ENCODE measurements around the gene PPARD.
"Not testable (repeated sequence)": the region's sequence is repeated elsewhere in the genome, so short reads cannot be mapped to it uniquely, and the experiment has no call there.

PPARD gene

DNA sequence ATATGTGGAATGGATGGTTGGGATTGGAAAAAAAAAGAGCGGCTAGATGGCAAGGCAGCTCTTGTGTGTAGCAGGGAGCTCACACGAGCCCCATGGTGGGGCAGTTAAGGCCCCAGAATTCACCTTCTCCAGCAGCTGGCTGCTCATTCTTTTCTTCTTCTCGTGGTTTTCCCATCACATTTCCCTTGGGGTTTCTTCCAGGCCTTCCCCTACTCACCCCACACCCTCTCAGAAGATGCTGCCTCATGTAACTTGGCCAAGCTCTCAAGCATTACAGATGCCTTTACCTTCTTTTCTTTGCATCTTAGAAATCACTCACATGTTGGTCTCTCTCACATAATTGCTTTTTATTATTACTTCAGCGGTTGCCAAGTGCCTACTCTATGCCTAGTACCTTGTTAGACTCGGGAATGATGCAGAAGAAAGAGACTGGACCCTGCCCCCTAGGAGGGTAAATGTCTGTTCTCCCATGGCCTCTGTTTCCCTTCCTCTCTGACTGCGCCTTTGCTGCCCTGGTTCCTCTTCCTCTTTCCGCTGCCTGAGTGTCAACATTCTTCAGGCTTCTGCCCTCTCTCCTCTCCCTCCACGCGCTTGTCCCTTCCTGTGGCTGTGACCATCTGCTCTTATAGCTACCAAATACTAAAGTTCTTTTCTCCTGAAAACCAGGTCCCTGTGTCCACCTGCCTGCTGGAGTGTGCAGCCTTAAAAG is 28.6 kb downstream of the PPARD start:
- no peaks in the 10 kb centered on the region for H3K27me3 Mint-ChIP-seq
- peaks cover 39% of the 10 kb centered on the region for H3K4me1 Mint-ChIP-seq
- H3K27ac Mint-ChIP-seq: peak overlapping the region; percentile 21
- ATAC-seq (ENCODE audit: low read depth) (peak; percentile 54), DNase-seq (ENCODE audit: low spot score in 2 of 2) (no peak)
- peaks cover 3% of the 10 kb centered on the region for H3K9me3 Mint-ChIP-seq
- peak overlapping the region; percentile 57 for H3K4me3 Mint-ChIP-seq
- peaks cover 16% of the 10 kb centered on the region for H3K36me3 Mint-ChIP-seq

DNA sequence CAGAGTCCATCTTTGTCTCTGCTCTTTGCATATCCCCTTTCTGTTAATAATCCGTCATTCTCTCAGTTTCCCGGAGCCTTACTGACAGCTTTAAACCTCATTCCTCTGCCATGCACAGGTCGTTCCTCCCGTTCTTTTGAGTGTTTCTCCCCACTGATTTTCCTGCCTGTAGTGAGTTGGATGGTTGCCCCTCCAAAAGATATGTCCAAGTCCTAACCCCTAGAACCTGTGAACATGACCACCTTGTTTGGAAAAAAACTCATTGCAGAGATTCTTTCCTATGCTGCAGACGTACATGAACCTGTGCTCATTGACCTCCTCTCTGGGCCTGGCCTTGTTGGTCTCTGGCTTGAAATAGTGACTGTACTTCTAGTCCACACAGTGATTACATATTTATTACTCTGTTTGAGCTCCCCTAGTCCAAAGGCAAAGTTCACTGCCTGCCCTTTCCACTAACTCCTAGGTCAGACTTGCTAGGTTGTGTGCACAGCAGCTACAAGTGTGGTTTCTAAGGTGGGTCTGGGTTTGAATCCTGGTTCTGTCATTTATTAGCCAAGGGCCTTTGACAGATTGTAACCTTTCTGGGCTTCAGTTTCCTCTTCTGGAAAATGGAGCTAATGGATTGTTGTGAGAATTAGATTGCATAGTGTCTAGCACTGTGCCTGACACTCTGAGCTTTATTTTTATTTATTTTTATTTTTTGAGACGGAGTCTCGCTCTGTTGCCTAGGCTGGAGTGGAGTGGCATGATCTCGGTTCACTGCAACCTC is 29.3 kb downstream of the PPARD start:
- no peaks in the 10 kb centered on the region for H3K27me3 Mint-ChIP-seq
- ATAC-seq (ENCODE audit: low read depth) (no peak), DNase-seq (ENCODE audit: low spot score in 2 of 2) (no peak)
- peaks cover 12% of the 10 kb centered on the region for H3K36me3 Mint-ChIP-seq
- peak overlapping the region; percentile 57 for H3K4me3 Mint-ChIP-seq
- peak overlapping the region; percentile 21 for H3K27ac Mint-ChIP-seq
- H3K4me1 Mint-ChIP-seq: peaks cover 39% of the 10 kb centered on the region
- peaks cover 3% of the 10 kb centered on the region for H3K9me3 Mint-ChIP-seq

- Mint-ChIP-seq H3K4me3 (no peak overlapping the region), H3K27ac (no peak overlapping the region), H3K4me1 (peaks cover 42% of the 10 kb centered on the region), H3K9me3 (no peaks in the 10 kb centered on the region), H3K27me3 (no peaks in the 10 kb centered on the region), H3K36me3 (peaks cover 6% of the 10 kb centered on the region)
- DNase-seq (ENCODE audit: low spot score in 2 of 2): no peak
- no peak for ATAC-seq (ENCODE audit: low read depth)
Observed at GRCh38 chr6:35372633-35373032, 30.3 kb downstream of the PPARD start.

- no peak overlapping the region for H3K4me3 Mint-ChIP-seq
- H3K27ac Mint-ChIP-seq: no peak overlapping the region
- ATAC-seq (ENCODE audit: low read depth): no peak
- DNase-seq (ENCODE audit: low spot score in 2 of 2): no peak
- peaks cover 16% of the 10 kb centered on the region for H3K36me3 Mint-ChIP-seq
- peaks cover 30% of the 10 kb centered on the region for H3K4me1 Mint-ChIP-seq
- H3K9me3 Mint-ChIP-seq: no peaks in the 10 kb centered on the region
- no peaks in the 10 kb centered on the region for H3K27me3 Mint-ChIP-seq
Observed at GRCh38 chr6:35376281-35376680, 33.9 kb downstream of the PPARD start.

DNA sequence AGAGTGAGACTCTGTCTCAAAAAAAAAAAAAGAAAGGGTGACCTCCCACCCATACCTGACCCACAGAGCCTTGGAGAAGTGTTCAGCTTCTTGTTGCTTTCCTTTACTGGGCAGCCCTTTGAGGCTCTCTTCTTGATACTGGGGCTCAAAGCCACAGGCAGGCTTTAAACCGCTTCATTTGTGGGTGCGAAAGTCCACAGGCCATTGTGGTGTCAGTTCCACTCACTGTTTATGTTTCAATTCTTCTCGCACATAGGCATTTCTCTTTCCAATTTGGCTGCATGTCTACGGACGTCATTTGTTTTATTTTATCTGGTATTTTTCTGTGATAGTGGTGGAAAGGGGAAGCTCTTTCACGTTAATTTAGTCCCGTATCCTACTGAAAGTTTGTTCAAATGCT is 34.6 kb downstream of the PPARD start:
- H3K4me3 Mint-ChIP-seq: no peak overlapping the region
- H3K36me3 Mint-ChIP-seq: peaks cover 21% of the 10 kb centered on the region
- ATAC-seq (ENCODE audit: low read depth) (no peak), DNase-seq (ENCODE audit: low spot score in 2 of 2) (no peak)
- no peaks in the 10 kb centered on the region for H3K27me3 Mint-ChIP-seq
- no peak overlapping the region for H3K27ac Mint-ChIP-seq
- H3K9me3 Mint-ChIP-seq: no peaks in the 10 kb centered on the region
- H3K4me1 Mint-ChIP-seq: peaks cover 28% of the 10 kb centered on the region

GRCh38 chr6:35378261-35378660 is 35.9 kb downstream of the PPARD start:
- H3K36me3 Mint-ChIP-seq: peaks cover 25% of the 10 kb centered on the region
- H3K4me1 Mint-ChIP-seq: peaks cover 30% of the 10 kb centered on the region
- ATAC-seq (ENCODE audit: low read depth): no peak
- no peaks in the 10 kb centered on the region for H3K27me3 Mint-ChIP-seq
- H3K4me3 Mint-ChIP-seq: no peak overlapping the region
- no peak for DNase-seq (ENCODE audit: low spot score in 2 of 2)
- no peak overlapping the region for H3K27ac Mint-ChIP-seq
- peaks cover 3% of the 10 kb centered on the region for H3K9me3 Mint-ChIP-seq

DNA sequence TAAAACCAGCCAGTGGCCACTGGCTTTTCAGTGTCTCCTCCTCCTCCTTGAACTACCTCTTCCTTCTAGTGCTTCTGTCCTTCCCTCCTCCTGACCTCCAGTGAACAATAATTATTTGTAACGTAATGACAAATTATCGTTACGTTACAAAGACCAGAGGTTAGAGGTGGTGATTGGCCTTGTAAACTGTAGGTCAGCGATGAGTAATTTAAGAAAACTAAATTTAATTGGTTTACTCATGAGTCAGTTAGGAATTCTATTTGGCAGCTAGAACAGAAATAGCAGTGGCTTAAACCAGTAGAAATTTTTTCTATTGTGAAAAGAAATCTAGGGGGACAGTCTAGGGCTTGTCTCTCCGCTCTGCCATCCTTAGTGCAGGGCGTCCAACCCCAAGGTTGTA is 38.8 kb downstream of the PPARD start:
- DNase-seq (ENCODE audit: low spot score in 2 of 2): no peak
- no peak overlapping the region for H3K4me3 Mint-ChIP-seq
- H3K4me1 Mint-ChIP-seq: peaks cover 26% of the 10 kb centered on the region

GRCh38 chr6:35382015-35382414 is 39.7 kb downstream of the PPARD start:
- no peaks in the 10 kb centered on the region for H3K27me3 Mint-ChIP-seq
- no peak overlapping the region for H3K4me3 Mint-ChIP-seq
- H3K9me3 Mint-ChIP-seq: peaks cover 3% of the 10 kb centered on the region
- peaks cover 28% of the 10 kb centered on the region for H3K36me3 Mint-ChIP-seq
- DNase-seq (ENCODE audit: low spot score in 2 of 2) (no peak), ATAC-seq (ENCODE audit: low read depth) (no peak)
- no peak overlapping the region for H3K27ac Mint-ChIP-seq
- peaks cover 24% of the 10 kb centered on the region for H3K4me1 Mint-ChIP-seq

More for the DNA sequence above, 38.8 kb downstream of the PPARD start:
- no peak overlapping the region for H3K27ac Mint-ChIP-seq
- H3K36me3 Mint-ChIP-seq: peaks cover 25% of the 10 kb centered on the region
- ATAC-seq (ENCODE audit: low read depth): no peak
- no peaks in the 10 kb centered on the region for H3K27me3 Mint-ChIP-seq
- H3K9me3 Mint-ChIP-seq: peaks cover 3% of the 10 kb centered on the region

DNA sequence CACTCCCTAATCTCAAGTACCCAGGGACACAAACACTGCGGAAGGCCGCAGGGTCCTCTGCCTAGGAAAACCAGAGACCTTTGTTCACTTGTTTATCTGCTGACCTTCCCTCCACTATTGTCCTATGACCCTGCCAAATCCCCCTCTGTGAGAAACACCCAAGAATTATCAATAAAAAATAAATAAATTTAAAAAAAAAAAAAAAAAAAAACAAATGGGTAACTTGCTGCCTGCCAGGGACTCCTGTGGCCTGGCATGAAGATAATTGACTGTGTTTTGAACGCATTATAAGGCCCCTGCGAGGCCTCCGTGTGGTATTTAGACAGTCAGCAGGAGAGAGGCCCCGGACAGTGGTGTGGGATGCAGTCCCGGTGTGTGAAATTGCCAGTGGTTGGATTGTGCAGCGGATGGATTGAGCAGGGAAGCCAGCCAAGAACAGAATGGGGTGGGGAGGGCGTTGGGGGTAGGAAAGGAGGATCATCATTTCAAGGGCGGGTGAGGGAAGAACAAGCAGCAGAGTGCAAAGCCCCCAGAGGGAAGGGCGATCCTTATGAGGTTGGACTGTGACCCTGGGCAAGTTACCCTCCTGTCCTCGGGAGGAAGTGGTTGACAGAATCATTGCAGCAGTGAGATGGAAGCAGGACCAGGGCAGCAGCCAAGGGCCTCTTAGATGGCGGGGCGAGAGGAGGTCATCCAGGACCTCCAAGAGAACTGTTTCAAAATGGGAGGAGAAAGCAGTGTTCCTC is 43.3 kb downstream of the PPARD start:
- ATAC-seq (ENCODE audit: low read depth) (no peak), DNase-seq (ENCODE audit: low spot score in 2 of 2) (no peak)
- Mint-ChIP-seq H3K27me3 (no peaks in the 10 kb centered on the region), H3K36me3 (peaks cover 24% of the 10 kb centered on the region), H3K27ac (peak overlapping the region; percentile 72), H3K4me3 (no peak overlapping the region), H3K4me1 (peaks cover 18% of the 10 kb centered on the region), H3K9me3 (peaks cover 3% of the 10 kb centered on the region)

DNA sequence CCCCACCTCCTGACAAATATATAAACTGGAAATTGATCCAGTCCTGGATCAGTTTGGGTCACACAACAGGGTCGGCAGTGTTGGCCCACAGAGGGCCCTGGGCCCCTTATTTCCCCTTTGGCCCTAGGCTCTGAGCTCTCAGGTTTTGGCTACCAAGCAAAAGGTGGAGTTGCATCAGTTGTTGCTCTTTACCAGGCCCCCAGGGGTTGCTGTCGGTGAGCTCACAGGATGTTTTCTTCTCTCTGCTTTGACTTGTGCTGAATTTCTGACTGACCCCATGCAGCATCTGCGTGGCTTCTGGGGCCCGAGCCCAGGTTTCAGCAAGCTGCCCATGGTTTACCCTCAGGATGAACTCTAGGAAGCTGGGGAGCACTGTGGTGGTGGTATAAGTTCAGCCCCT is 44.6 kb downstream of the PPARD start:
- Mint-ChIP-seq H3K4me1 (peaks cover 13% of the 10 kb centered on the region), H3K36me3 (peaks cover 14% of the 10 kb centered on the region), H3K27ac (no peak overlapping the region), H3K27me3 (no peaks in the 10 kb centered on the region), H3K4me3 (no peak overlapping the region), H3K9me3 (peaks cover 3% of the 10 kb centered on the region)
- ATAC-seq (ENCODE audit: low read depth) (no peak), DNase-seq (ENCODE audit: low spot score in 2 of 2) (no peak)

DNA sequence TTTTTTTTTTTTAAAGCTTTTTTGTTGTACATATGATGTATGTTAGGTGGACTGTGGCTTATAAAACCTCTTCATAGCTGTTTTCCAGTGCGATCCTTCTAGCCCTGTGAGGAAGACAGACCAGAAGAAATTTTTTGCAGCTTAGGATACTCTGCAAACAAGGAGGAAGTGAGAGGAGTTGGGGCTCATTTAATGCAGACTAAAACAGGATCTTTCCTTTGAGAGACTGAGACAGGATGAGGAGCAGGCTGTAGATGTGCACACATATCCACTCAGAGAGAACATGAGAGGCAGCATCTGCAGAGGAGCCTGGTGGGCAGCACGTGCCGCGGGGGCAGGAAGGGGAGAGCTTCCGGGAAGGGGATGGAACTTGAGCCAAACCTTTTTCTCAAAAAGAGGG is 45.7 kb downstream of the PPARD start:
- Mint-ChIP-seq H3K4me1 (peaks cover 20% of the 10 kb centered on the region), H3K4me3 (no peak overlapping the region), H3K9me3 (no peaks in the 10 kb centered on the region), H3K27me3 (no peaks in the 10 kb centered on the region), H3K36me3 (peaks cover 11% of the 10 kb centered on the region), H3K27ac (no peak overlapping the region)
- no peak for ATAC-seq (ENCODE audit: low read depth)
- DNase-seq (ENCODE audit: low spot score in 2 of 2): no peak

- no peak overlapping the region for H3K27ac Mint-ChIP-seq
Observed at GRCh38 chr6:35388772-35389352, 46.5 kb downstream of the PPARD start.

GRCh38 chr6:35389386-35389785 is 47.0 kb downstream of the PPARD start:
- Mint-ChIP-seq H3K27ac (peak overlapping the region; percentile 12), H3K36me3 (peaks cover 10% of the 10 kb centered on the region), H3K4me1 (peaks cover 31% of the 10 kb centered on the region)
- H3K9me3 Mint-ChIP-seq; ATAC-seq (ENCODE audit: low read depth); H3K27me3 Mint-ChIP-seq; DNase-seq (ENCODE audit: low spot score in 2 of 2); H3K4me3 Mint-ChIP-seq: not testable (repeated sequence)

More at GRCh38 chr6:35388772-35389352, 46.5 kb downstream of the PPARD start:
- Mint-ChIP-seq H3K4me1 (peaks cover 27% of the 10 kb centered on the region), H3K4me3 (no peak overlapping the region), H3K27me3 (no peaks in the 10 kb centered on the region), H3K36me3 (peaks cover 10% of the 10 kb centered on the region), H3K9me3 (no peaks in the 10 kb centered on the region)
- DNase-seq (ENCODE audit: low spot score in 2 of 2) (no peak), ATAC-seq (ENCODE audit: low read depth) (no peak)

All from memory B cell (primary cell).